ENCODE data around the gene CLCF1.

GRCh38 chr11:67372993-67373647 lies at the start of gene CLCF1:
- TF ChIP-seq POLR2AphosphoS5 (IDR thresholded peaks at IDR 0.05; ENCODE audit: insufficient read depth, low read depth, low read length): no peak
- TF ChIP-seq, protein P1, sequence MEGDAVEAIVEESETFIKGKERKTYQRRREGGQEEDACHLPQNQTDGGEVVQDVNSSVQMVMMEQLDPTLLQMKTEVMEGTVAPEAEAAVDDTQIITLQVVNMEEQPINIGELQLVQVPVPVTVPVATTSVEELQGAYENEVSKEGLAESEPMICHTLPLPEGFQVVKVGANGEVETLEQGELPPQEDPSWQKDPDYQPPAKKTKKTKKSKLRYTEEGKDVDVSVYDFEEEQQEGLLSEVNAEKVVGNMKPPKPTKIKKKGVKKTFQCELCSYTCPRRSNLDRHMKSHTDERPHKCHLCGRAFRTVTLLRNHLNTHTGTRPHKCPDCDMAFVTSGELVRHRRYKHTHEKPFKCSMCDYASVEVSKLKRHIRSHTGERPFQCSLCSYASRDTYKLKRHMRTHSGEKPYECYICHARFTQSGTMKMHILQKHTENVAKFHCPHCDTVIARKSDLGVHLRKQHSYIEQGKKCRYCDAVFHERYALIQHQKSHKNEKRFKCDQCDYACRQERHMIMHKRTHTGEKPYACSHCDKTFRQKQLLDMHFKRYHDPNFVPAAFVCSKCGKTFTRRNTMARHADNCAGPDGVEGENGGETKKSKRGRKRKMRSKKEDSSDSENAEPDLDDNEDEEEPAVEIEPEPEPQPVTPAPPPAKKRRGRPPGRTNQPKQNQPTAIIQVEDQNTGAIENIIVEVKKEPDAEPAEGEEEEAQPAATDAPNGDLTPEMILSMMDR (IDR thresholded peaks at IDR 0.05; ENCODE audit: extremely low read depth in 1 of 2, insufficient read depth in 1 of 2, low read depth in 1 of 2, low read length in 2 of 2): no peak

Data from endothelial cell of umbilical vein (primary cell).